Upper lobe of left lung (tissue), 4 donors: Measurements from ENCODE around the gene MTRR.
"Not testable (repeated sequence)": the region's sequence is repeated elsewhere in the genome, so short reads cannot be mapped to it uniquely, and the experiment has no call there.

Experiments
- EP300 ChIP-seq, 4 donors: sonication (generic); formaldehyde crosslinking; IDR thresholded peaks; one replicate each; pipeline ENCODE4 v1.5.1; 2017; ENCODE audit warnings: antibody characterized with exemption in 4 of 4, control low read depth in 2 of 4
- POLR2A ChIP-seq, 4 donors: fragments of 450-650 bp; IDR thresholded peaks; one replicate each; pipeline ENCODE4 v1.5.1; 2016 to 2017; ENCODE audit warnings: antibody characterized with exemption in 4 of 4, mild to moderate bottlenecking in 2 of 4
- POLR2AphosphoS5 ChIP-seq, 2 donors: sonication (generic); formaldehyde crosslinking; IDR thresholded peaks; one replicate each; pipeline ENCODE4 v1.5.1; 2017; ENCODE audit warnings: antibody characterized with exemption in 2 of 2
- TF ChIP-seq, protein P1 (sequence below), 6 experiments: fragments of 450-650 bp in 4 of 6; fragments of 200-600 bp in 2 of 6; sonication (generic) in 2 of 6; IDR thresholded peaks; one replicate each; pipeline ENCODE4 v1.5.1; 2016 to 2019; ENCODE audit warnings: antibody characterized with exemption in 6 of 6

DNA sequence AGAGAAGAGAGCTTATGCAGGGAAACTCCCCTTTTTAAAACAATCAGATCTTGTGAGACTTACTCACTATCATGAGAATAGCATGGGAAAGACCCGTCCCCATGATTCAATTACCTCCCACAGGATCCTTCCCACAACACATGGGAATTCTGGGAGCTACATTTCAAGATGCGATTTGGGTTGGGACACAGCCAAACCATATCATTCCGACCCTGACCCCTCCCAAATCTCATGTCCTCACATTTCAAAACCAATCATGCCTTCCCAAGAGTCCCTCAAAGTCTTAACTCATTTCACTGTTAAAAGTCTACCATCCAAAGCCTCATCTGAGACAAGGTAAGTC, 42.5 kb downstream of the MTRR start:
- TF ChIP-seq, protein P1, sequence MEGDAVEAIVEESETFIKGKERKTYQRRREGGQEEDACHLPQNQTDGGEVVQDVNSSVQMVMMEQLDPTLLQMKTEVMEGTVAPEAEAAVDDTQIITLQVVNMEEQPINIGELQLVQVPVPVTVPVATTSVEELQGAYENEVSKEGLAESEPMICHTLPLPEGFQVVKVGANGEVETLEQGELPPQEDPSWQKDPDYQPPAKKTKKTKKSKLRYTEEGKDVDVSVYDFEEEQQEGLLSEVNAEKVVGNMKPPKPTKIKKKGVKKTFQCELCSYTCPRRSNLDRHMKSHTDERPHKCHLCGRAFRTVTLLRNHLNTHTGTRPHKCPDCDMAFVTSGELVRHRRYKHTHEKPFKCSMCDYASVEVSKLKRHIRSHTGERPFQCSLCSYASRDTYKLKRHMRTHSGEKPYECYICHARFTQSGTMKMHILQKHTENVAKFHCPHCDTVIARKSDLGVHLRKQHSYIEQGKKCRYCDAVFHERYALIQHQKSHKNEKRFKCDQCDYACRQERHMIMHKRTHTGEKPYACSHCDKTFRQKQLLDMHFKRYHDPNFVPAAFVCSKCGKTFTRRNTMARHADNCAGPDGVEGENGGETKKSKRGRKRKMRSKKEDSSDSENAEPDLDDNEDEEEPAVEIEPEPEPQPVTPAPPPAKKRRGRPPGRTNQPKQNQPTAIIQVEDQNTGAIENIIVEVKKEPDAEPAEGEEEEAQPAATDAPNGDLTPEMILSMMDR (IDR thresholded peaks at IDR 0.05) = not testable (repeated sequence)
- TF ChIP-seq EP300, POLR2A, POLR2AphosphoS5 (IDR thresholded peaks at IDR 0.05): not testable (repeated sequence)
